Stimulated activated CD8-positive, alpha-beta memory T cell treated with anti-CD3 and anti-CD28 coated beads, Interleukin-2, amount 100 ng/mL, for 1 hour (primary cell): ENCODE measurements around the gene ZDHHC14.
"Not testable (repeated sequence)": the region's sequence is repeated elsewhere in the genome, so short reads cannot be mapped to it uniquely, and the experiment has no call there.

ENCODE experiments used
- DNase-seq, 2 donors: peaks; one replicate each; pipeline ENCODE4 v3.0.0-alpha.2; 2020; ENCODE audit warnings: low read depth in 2 of 2

ZDHHC14 gene

GRCh38 chr6:157464653-157465535 is 83.9 kb downstream of the ZDHHC14 start:
- DNase-seq: no peak

- DNase-seq: no peak
Observed at GRCh38 chr6:157466342-157466648, 85.3 kb downstream of the ZDHHC14 start.

DNA sequence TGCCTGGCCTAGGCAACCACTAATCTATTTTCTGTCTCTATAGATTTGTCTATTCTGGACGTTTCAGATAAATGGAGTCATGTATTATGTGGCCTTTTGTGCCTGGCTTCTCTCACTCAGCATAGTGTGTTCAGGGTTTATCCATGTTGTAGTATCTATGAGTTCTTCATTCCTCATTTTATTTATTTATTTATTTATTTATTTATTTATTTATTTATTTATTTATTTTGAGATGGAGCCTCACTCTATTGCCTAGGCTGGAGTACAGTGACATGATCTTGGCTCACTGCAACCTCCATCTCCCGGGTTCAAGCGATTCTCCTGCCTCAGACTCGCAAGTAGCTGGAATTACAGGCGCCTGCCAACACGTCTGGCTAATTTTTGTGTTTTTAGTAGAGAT is 86.3 kb downstream of the ZDHHC14 start:
- DNase-seq: not testable (repeated sequence)

- no peak for DNase-seq
Observed at GRCh38 chr6:157468054-157468453, 87.1 kb downstream of the ZDHHC14 start.

GRCh38 chr6:157468574-157468973 is 87.6 kb downstream of the ZDHHC14 start:
- no peak for DNase-seq

GRCh38 chr6:157469378-157469777 is 88.4 kb downstream of the ZDHHC14 start:
- no peak for DNase-seq

DNA sequence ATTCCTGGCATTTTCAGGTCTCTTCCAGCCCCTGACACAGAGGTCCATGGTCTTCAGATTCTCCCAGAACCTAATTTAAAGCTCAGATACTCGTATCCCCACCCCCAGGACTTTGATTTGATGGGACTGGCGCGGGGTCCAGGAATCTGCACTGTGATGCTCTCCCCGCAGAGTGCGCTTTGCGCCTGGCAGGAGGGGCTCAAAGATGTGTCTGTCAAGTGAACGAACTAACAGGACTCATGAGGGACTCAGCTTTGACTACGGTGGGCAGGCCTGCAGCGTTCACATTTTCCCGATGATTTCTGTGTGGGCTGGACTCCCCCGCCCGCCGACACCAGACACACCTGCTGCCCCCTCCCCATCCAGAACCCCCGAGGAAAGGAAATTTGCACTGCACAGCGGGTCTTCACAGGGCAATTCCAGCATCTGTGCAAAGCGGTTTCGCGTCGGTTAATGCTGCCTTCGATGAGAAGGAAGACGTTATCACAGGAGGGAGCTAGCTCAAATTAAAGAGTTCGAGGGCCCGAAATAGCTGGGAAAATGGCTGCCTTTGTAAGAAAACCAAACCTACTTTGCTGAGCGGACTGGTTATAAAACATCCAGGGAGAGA is 90.2 kb downstream of the ZDHHC14 start:
- DNase-seq: no peak

DNA sequence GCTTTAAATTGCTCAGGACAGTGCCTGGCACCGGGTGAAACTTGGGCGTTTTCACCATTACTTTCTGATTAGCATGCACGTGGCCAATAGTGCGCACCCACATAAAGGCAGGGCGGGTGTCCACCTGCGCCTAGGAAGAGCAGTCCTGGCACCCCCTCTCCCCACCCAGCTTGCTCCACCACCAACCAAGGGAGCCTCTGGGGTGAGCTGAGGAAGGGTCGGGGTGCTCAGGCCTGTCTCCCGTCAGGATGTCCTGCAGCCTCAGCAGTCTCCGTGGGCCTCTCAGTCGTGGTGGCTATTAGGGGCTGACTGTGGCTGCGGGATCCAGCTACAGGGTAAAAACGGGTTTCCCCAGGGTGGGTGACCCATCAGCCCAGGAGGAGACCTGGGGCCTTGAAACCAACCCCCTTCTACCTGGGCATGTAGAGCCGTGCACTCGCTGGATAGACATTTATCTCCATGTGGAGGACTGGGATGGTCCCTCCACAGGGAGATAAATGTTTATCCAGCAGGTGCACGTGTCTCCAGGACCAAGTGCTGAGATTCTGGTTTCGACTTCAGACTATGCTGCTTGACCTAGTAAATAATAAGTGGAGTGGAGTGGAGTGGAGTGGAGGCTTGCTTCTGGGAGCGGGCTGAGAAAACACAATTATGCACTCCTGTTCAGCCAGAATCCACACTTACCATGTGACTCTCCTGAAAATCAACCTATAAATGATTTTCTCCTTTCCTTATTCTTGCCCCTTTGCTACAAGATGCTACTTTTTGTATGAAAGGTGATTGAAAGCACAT is 91.1 kb downstream of the ZDHHC14 start:
- DNase-seq: no peak

GRCh38 chr6:157476797-157477196 is 95.8 kb downstream of the ZDHHC14 start:
- no peak for DNase-seq

DNA sequence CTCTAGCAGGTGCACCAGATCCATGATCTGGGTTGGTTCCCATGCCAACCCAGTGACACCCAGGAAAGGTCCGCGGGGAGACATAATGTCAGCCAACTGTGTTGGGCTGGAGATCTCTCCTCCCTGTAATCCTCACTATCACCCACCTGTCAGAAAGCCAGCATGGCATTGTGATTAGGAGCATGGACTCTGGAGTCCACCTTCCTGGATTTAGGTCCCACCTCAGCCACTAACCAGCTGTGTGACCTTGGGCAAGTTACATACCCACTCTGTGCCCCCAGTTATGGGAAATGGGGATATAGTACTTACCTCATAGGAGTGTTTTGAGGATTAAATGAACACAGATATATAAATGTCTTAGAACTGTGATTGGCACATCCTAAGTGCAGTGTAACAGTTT is 97.9 kb downstream of the ZDHHC14 start:
- DNase-seq: no peak

DNA sequence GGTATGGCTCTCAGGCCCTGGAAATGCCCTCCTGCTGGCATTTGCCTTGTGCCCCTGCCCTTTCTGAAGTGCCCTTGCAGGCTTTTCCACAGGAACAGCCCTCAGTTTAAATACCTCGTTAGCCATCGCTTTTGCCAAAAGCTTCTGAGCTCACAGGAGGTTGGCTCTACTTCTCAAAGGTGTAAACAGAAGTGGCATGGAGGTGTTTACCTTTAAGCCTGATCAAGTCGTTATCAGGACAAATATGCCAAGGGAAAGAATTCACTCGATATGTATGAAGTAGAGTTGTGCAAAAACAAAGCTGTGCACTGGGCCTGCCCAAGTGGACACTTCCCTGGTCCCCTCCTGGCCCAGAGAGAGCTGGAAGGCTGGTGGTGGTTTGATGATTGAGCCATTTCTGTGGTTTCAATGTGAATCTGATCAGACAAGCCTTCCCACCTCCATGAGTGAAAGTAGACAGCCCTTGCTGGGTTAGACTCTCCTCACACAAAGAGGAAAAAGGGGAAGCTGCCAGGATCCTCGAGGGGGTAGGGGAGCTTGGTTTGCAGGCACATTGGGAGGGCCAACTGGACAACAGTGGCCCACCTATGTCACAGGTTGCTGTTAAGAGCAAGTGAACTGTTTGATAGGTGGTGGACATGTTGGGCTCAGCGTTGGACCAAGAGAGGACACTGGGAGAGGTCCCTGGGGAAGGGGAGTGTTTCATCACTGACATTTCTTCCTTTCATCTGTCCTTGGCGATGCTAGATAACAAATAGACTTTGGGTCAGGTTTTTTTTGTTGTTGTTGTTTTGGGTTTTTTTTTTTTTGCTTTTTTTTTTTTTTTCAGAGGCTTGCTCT is 98.7 kb downstream of the ZDHHC14 start:
- no peak for DNase-seq

- no peak for DNase-seq
Observed at GRCh38 chr6:157481189-157481864, 100.3 kb downstream of the ZDHHC14 start.

DNA sequence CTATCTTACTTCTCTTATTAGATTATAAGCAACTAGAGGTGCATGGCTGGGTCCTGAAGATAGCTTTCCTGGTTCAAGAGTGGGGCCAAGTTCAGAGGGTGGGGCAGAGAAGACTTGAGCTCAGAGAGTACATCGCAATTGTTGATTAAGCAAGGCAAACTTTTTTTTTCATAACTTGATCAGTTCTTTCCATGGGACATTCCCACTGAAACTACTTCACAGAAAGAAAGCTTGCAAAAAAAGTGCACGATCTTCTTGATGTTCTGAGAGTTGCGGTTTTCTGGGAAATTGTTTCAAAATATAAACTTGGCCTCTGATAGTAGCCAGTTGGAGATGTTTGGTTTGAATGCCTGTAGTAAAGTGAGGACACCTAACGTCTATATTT is 100.9 kb downstream of the ZDHHC14 start:
- DNase-seq: no peak

DNA sequence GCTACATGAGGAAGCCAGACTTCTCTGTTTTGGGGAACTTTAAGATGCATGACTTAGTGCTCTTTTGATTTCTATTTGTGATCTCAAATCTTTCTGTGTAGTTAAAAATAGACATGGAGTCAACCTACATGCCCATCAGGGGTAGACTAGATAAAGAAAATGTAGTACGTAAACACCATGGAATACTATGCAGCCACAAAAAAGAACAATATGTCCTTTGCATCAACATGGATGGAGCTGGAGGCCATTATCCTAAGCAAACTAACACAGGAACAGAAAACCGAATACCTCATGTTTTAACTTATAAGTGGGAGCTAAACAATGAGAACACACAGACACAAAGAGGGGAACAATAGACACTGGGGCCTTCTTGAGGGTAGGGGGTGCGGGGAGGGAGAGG is 102.8 kb downstream of the ZDHHC14 start:
- DNase-seq: no peak

- DNase-seq: no peak
Observed at GRCh38 chr6:157484181-157484580, 103.2 kb downstream of the ZDHHC14 start.

GRCh38 chr6:157486572-157486971 is 105.6 kb downstream of the ZDHHC14 start:
- no peak for DNase-seq

DNA sequence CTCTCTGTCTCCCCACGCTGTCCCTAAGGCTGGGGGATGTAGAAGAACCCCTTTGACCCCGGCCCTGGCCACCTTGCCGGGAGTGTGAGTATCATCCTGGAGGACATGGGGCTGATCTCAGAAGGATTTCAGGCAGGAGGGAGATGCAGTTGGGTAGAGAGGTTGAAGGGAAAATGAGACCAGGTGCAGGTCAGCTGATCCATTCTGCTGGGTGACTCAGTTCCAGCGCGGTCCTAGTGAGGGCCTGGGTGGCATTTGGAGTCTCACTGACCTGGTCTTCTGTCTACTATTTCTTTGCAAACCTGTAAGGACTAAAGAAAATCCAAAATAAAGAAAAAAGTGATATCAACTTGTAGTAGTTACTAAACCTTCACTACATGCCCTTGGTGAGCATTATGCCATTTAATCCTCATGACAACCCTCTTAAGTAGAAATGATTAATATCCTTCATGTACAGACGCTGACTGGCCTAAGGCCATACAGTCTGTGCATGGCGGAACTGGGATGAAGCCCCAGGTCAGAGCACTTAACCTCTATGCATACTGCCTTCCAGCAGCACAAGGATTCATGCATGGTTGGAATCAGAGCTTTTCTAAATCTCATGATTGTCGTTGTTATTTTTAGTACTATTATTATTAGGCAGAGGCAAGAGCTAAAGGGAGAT is 106.3 kb downstream of the ZDHHC14 start:
- DNase-seq: no peak

- no peak for DNase-seq
Observed at GRCh38 chr6:157488058-157488457, 107.1 kb downstream of the ZDHHC14 start.

- no peak for DNase-seq
Observed at GRCh38 chr6:157488716-157489118, 107.7 kb downstream of the ZDHHC14 start.

- DNase-seq: no peak
Observed at GRCh38 chr6:157490611-157491269, 109.8 kb downstream of the ZDHHC14 start.
